HepG2 (cell line): ENCODE measurements around the gene GNAL. TPM values are rescaled to one million over a fixed set of nuclear protein-coding genes. Genes with fewer than 3 reads are reported as not detected.
A peak's percentile ranks its signal among the peaks of the same experiment; 100 is the strongest.
"Not testable (repeated sequence)": the region's sequence is repeated elsewhere in the genome, so short reads cannot be mapped to it uniquely, and the experiment has no call there.

Experiments used
- ATAC-seq: fragments of 200-7000 bp; cut with Tn5 transposase; 3 replicates; pipeline ENCODE4 v1.9.1; 2020; ENCODE audit warnings: mild to moderate bottlenecking, moderate library complexity
- BruUV-seq: library from RNA; stranded (reverse); fragments of 400-500 nt; replicated peaks from 2 replicates; lab custom pipeline; 2021; lab: Mats Ljungman, UMichigan
- CTCF ChIA-PET: fragments of 300-600 bp; formaldehyde crosslinking; extraction: SDS; loops from one replicate; lab custom pipeline; 2021; ENCODE audit warnings: low total read pairs, inconsistent platforms, low intra/inter-chr PET ratio; lab: Yijun Ruan, JAX
- POLR2A ChIA-PET: fragments of 350-600 bp; sonication (Branson Sonifier 250); formaldehyde crosslinking; loops from one replicate; lab custom pipeline; 2020; ENCODE audit warnings: antibody characterized with exemption, inconsistent platforms; lab: Yijun Ruan, JAX
- DNase-seq: peaks from one replicate; pipeline ENCODE4 v3.0.0-alpha.2; 2015; ENCODE audit warnings: low spot score
- FAIRE-seq: peaks from 3 replicates; lab custom pipeline; 2011; peaks lifted over from hg19 to GRCh38; lab: Jason Lieb, UNC
- H2AFZ ChIP-seq: one replicate; pipeline ENCODE4 v1.6.1; 2011; ENCODE audit warnings: low read length, inconsistent platforms
- H3K27ac ChIP-seq: fragments of 300-600 bp; 3 replicates; pipeline ENCODE4 v1.8.0; 2011; ENCODE audit warnings: mixed run types, mild to moderate bottlenecking, mixed read lengths, low read length, inconsistent platforms; ENCODE audit not compliant: insufficient read depth; ENCODE audit errors: extremely low read length
- H3K27me3 ChIP-seq, 2 experiments: fragments of 200-600 bp in 1 of 2; 2 replicates in 1 of 2; 3 replicates in 1 of 2; pipeline versions ENCODE4 v1.6.0 to v1.8.0; 2011; ENCODE audit warnings: low read length in 2 of 2, mild to moderate bottlenecking in 2 of 2, moderate library complexity in 2 of 2, inconsistent platforms in 1 of 2; ENCODE audit not compliant: insufficient read depth in 2 of 2, control insufficient read depth in 1 of 2
- H3K36me3 ChIP-seq, 2 experiments: fragments of 200-600 bp in 1 of 2; replicated peaks in 1 of 2; 2 replicates in 1 of 2; 3 replicates in 1 of 2; pipeline versions ENCODE4 v1.5.1 to v1.8.0; 2011; ENCODE audit warnings: low read length in 2 of 2, inconsistent platforms in 1 of 2; ENCODE audit not compliant: insufficient read depth in 2 of 2, control insufficient read depth in 1 of 2
- H3K4me1 ChIP-seq: 2 replicates; pipeline ENCODE4 v1.5.1; 2012; ENCODE audit warnings: low read length, inconsistent platforms; ENCODE audit not compliant: insufficient read depth
- H3K4me2 ChIP-seq: 2 replicates; pipeline ENCODE4 v1.6.0; 2011; ENCODE audit warnings: low read depth, low read length, inconsistent platforms
- H3K4me3 ChIP-seq, 3 experiments: fragments of 200-600 bp in 1 of 3; sonication (generic), shearing (Covaris generic) in 1 of 3; replicated peaks in 1 of 3; 2 replicates each; pipeline ENCODE4 v1.5.1; 2011 to 2016; ENCODE audit warnings: low read length in 3 of 3, inconsistent platforms in 2 of 3, low read depth in 2 of 3, mild to moderate bottlenecking in 2 of 3, control low read depth in 1 of 3, mixed read lengths in 1 of 3; ENCODE audit not compliant: insufficient read depth in 1 of 3
- H3K79me2 ChIP-seq: one replicate; pipeline ENCODE4 v1.6.1; 2011; ENCODE audit warnings: low read length, inconsistent platforms; ENCODE audit not compliant: insufficient read depth
- H3K9ac ChIP-seq: 2 replicates; pipeline ENCODE4 v1.6.0; 2011; ENCODE audit warnings: mild to moderate bottlenecking, low read depth, low read length, inconsistent platforms; ENCODE audit not compliant: insufficient read depth
- H3K9me3 ChIP-seq: 2 replicates; pipeline ENCODE4 v1.5.1; 2012; ENCODE audit warnings: mild to moderate bottlenecking, low read length
- H4K20me1 ChIP-seq: 2 replicates; pipeline ENCODE4 v1.6.0; 2011; ENCODE audit warnings: inconsistent platforms, mild to moderate bottlenecking, low read length, moderate library complexity; ENCODE audit not compliant: insufficient read depth
- CEBPB ChIP-seq: IDR thresholded peaks from 2 replicates; pipeline ENCODE4 v1.6.1; 2011; ENCODE audit warnings: low read depth, low read length, improper control_type of control experiment, borderline replicate concordance
- CEBPG ChIP-seq: IDR thresholded peaks from 2 replicates; pipeline ENCODE4 v1.6.1; 2016
- GLI4 ChIP-seq: sonication (generic); formaldehyde crosslinking; IDR thresholded peaks from 2 replicates; pipeline ENCODE4 v1.5.1; 2020; ENCODE audit warnings: missing genetic modification reagents, mild to moderate bottlenecking, moderate library complexity, borderline replicate concordance
- HNRNPL ChIP-seq: fragments of 200-400 bp; formaldehyde crosslinking; IDR thresholded peaks from 2 replicates; pipeline ENCODE4 v1.6.1; 2017; ENCODE audit warnings: mild to moderate bottlenecking, low read depth, low read length
- NR2F6 ChIP-seq, 2 experiments: IDR thresholded peaks; 2 replicates each; pipeline ENCODE4 v1.6.1; 2016; ENCODE audit warnings: antibody characterized with exemption in 1 of 2, mild to moderate bottlenecking in 1 of 2
- RCOR2 ChIP-seq: IDR thresholded peaks from 2 replicates; pipeline ENCODE4 v1.6.1; 2016; ENCODE audit warnings: missing biosample characterization, missing genetic modification reagents
- RORA ChIP-seq: sonication (generic); formaldehyde crosslinking; IDR thresholded peaks from 2 replicates; pipeline ENCODE4 v1.5.0; 2020; ENCODE audit warnings: mild to moderate bottlenecking, missing genetic modification reagents, moderate library complexity
- SALL1 ChIP-seq: sonication (generic); formaldehyde crosslinking; IDR thresholded peaks from 2 replicates; pipeline ENCODE4 v1.8.0; 2022; ENCODE audit warnings: mild to moderate bottlenecking, missing genetic modification reagents
- SMAD3 ChIP-seq: sonication (generic); formaldehyde crosslinking; IDR thresholded peaks from 2 replicates; pipeline ENCODE4 v1.4.0; 2020; ENCODE audit warnings: missing genetic modification reagents
- ZBTB38 ChIP-seq: sonication (generic); formaldehyde crosslinking; IDR thresholded peaks from 2 replicates; pipeline ENCODE4 v1.5.1; 2020; ENCODE audit warnings: mild to moderate bottlenecking, missing genetic modification reagents
- ZMYM2 ChIP-seq: sonication (generic); formaldehyde crosslinking; IDR thresholded peaks from 2 replicates; pipeline ENCODE4 v1.8.0; 2022; ENCODE audit warnings: mild to moderate bottlenecking, missing genetic modification reagents
- WGBS: methylation state at CpG from one replicate; pipeline ENCODE4 v1.1.6; 2017; ENCODE audit warnings: low lambda C conversion rate; 5-methylcytosine and 5-hydroxymethylcytosine counted together
- in situ Hi-C: cut with HindIII; loops from 2 replicates; pipeline ENCODE4 v1.10.0; 2017; ENCODE audit warnings: low pct_unique_long_range_greater_than_20kb; ENCODE audit not compliant: extremely low pct_ligation_motif_present
- intact Hi-C: fragments of 100-400 bp; cut with micrococcal nuclease; formaldehyde crosslinking; loops from one replicate; pipeline ENCODE4 v1.10.0; 2022; ENCODE audit not compliant: unreplicated experiment
- polyA plus RNA-seq, 8 experiments: library from polyadenylated mRNA; depleted of rRNA in 3 of 8; stranded (reverse) in 7 of 8; unstranded in 1 of 8; fragments of >200 nt; fragmentation: Illumina TruSeq in 4 of 8; extraction: Trizol in 4 of 8; gene quantifications; 2 replicates each; pipeline versions ENCODE4 v1.2.1 to v1.2.3, GENCODE V29; 2011 to 2016; ENCODE audit warnings: low read depth in 4 of 8, missing spikeins in 1 of 8, mixed read lengths in 1 of 8; ENCODE audit not compliant: insufficient read depth in 1 of 8
- total RNA-seq, 5 experiments: library from RNA; depleted of rRNA; stranded (reverse); fragments of >200 nt; fragmentation: Illumina TruSeq; extraction: Trizol; gene quantifications; 2 replicates each; pipeline ENCODE4 v1.2.3, GENCODE V29; 2016; ENCODE audit warnings: low read depth in 1 of 5
- TF ChIP-seq, protein P1 (sequence below): sonication (generic); formaldehyde crosslinking; conservative IDR thresholded peaks from 2 replicates; pipeline ENCODE4 v1.4.0; 2020; ENCODE audit warnings: mild to moderate bottlenecking, missing genetic modification reagents, moderate library complexity
- TF ChIP-seq, protein P2 (sequence below): IDR thresholded peaks from 2 replicates; pipeline ENCODE4 v1.4.0; 2020; ENCODE audit warnings: mild to moderate bottlenecking, missing genetic modification reagents
- TF ChIP-seq, protein P3 (sequence below): sonication (generic); formaldehyde crosslinking; IDR thresholded peaks from 2 replicates; pipeline ENCODE4 v1.4.0; 2020; ENCODE audit warnings: missing genetic modification reagents

GNAL gene
- total and polyA plus RNA-seq, 2 of the 13 experiments (the other 11 are each of a cell fraction or from before 2014, with no cell fraction given) = 0.87 to 1.4 TPM

DNA sequence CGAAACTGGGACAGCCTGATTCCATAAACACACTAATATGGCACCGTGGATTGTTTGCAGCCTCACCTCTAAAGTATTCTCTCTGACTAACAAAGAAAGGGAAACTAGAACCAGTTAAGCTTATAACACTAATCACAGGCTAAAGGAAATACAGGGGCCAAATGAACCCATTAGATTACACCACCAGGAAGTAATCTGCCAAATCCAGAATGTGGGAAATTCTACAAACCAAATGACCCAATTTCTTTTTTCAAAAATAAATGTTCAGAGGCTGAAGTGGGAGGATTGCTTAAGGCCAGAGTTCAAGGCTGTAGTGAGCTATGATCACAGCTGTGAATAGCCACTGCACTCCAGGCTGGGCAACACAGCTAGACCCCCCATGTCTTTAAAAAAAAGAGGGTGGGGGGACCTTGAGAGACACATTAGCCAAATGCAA is 220.5 kb downstream of the GNAL start (continued):
- TF ChIP-seq ZBTB38 (CRISPR knock-in tag) (no peak), SMAD3 (0 out of 2 replicates have a peak, but pooled peaks have one; percentile 30), NR2F6 (IDR thresholded peaks at IDR 0.05) (peak; percentile 59; the same call in 1 of the 2 replicates), NR2F6 (CRISPR knock-in tag; IDR thresholded peaks at IDR 0.05) (peak; percentile 81), GLI4 (CRISPR knock-in tag) (0 out of 2 replicates have a peak, but pooled peaks have one; percentile 35), ZMYM2 (CRISPR knock-in tag) (peak; percentile 71), CEBPB (peak; percentile 11; the same call in 1 of the 2 replicates), CEBPG (CRISPR knock-in tag) (peak; percentile 54; the same call in 1 of the 2 replicates), SALL1 (CRISPR knock-in tag) (peak; percentile 38; the same call in 1 of the 2 replicates), HNRNPL (no peak), RCOR2 (CRISPR knock-in tag) (peak; percentile 55; the same call in 1 of the 2 replicates), RORA (0 out of 2 replicates have a peak, but pooled peaks have one; percentile 43)
- TF ChIP-seq, protein P1, sequence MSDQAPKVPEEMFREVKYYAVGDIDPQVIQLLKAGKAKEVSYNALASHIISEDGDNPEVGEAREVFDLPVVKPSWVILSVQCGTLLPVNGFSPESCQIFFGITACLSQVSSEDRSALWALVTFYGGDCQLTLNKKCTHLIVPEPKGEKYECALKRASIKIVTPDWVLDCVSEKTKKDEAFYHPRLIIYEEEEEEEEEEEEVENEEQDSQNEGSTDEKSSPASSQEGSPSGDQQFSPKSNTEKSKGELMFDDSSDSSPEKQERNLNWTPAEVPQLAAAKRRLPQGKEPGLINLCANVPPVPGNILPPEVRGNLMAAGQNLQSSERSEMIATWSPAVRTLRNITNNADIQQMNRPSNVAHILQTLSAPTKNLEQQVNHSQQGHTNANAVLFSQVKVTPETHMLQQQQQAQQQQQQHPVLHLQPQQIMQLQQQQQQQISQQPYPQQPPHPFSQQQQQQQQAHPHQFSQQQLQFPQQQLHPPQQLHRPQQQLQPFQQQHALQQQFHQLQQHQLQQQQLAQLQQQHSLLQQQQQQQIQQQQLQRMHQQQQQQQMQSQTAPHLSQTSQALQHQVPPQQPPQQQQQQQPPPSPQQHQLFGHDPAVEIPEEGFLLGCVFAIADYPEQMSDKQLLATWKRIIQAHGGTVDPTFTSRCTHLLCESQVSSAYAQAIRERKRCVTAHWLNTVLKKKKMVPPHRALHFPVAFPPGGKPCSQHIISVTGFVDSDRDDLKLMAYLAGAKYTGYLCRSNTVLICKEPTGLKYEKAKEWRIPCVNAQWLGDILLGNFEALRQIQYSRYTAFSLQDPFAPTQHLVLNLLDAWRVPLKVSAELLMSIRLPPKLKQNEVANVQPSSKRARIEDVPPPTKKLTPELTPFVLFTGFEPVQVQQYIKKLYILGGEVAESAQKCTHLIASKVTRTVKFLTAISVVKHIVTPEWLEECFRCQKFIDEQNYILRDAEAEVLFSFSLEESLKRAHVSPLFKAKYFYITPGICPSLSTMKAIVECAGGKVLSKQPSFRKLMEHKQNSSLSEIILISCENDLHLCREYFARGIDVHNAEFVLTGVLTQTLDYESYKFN (CRISPR knock-in tag) = 0 out of 2 replicates have a peak, but pooled peaks have one; percentile 12
- TF ChIP-seq, protein P2, sequence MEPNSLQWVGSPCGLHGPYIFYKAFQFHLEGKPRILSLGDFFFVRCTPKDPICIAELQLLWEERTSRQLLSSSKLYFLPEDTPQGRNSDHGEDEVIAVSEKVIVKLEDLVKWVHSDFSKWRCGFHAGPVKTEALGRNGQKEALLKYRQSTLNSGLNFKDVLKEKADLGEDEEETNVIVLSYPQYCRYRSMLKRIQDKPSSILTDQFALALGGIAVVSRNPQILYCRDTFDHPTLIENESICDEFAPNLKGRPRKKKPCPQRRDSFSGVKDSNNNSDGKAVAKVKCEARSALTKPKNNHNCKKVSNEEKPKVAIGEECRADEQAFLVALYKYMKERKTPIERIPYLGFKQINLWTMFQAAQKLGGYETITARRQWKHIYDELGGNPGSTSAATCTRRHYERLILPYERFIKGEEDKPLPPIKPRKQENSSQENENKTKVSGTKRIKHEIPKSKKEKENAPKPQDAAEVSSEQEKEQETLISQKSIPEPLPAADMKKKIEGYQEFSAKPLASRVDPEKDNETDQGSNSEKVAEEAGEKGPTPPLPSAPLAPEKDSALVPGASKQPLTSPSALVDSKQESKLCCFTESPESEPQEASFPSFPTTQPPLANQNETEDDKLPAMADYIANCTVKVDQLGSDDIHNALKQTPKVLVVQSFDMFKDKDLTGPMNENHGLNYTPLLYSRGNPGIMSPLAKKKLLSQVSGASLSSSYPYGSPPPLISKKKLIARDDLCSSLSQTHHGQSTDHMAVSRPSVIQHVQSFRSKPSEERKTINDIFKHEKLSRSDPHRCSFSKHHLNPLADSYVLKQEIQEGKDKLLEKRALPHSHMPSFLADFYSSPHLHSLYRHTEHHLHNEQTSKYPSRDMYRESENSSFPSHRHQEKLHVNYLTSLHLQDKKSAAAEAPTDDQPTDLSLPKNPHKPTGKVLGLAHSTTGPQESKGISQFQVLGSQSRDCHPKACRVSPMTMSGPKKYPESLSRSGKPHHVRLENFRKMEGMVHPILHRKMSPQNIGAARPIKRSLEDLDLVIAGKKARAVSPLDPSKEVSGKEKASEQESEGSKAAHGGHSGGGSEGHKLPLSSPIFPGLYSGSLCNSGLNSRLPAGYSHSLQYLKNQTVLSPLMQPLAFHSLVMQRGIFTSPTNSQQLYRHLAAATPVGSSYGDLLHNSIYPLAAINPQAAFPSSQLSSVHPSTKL (CRISPR knock-in tag) = peak; percentile 48
- TF ChIP-seq, protein P3, sequence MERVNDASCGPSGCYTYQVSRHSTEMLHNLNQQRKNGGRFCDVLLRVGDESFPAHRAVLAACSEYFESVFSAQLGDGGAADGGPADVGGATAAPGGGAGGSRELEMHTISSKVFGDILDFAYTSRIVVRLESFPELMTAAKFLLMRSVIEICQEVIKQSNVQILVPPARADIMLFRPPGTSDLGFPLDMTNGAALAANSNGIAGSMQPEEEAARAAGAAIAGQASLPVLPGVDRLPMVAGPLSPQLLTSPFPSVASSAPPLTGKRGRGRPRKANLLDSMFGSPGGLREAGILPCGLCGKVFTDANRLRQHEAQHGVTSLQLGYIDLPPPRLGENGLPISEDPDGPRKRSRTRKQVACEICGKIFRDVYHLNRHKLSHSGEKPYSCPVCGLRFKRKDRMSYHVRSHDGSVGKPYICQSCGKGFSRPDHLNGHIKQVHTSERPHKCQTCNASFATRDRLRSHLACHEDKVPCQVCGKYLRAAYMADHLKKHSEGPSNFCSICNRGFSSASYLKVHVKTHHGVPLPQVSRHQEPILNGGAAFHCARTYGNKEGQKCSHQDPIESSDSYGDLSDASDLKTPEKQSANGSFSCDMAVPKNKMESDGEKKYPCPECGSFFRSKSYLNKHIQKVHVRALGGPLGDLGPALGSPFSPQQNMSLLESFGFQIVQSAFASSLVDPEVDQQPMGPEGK (CRISPR knock-in tag) = peak; percentile 65

DNA sequence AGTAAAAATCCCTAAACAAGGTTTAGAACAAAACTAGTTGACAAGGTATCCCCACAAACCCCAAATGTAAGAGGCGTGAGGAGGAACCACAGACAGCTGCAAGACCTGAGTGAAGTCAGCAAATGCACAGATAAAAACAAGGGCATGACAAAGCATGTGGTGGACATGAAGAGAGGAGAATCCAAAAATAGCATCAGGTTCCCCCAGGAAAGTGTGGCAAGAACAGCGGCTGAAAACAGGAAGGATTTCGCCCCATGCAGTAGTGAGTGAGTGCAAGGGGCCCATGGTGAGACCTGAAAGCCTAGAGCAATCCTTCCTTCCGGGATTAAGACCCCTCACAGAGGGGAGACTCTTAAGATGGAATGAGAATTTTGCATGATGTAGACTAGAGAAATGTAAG is 227.8 kb downstream of the GNAL start:
- H3K27me3 ChIP-seq, intact Hi-C loops, H3K36me3 ChIP-seq, H4K20me1 ChIP-seq, H3K27ac ChIP-seq, H2AFZ ChIP-seq, ATAC-seq, DNase-seq, H3K4me2 ChIP-seq, H3K4me3 ChIP-seq, H3K4me1 ChIP-seq, FAIRE-seq, POLR2A ChIA-PET, BruUV-seq, H3K79me2 ChIP-seq, H3K9me3 ChIP-seq, H3K9ac ChIP-seq, CTCF ChIA-PET, in situ Hi-C loops: not testable (repeated sequence)
- WGBS = 27% methylated on average over 4 of the region's 4 CpGs
